ENCODE data around the gene TMEM225B.
A peak's percentile ranks its signal among the peaks of the same experiment; 100 is the strongest.
"Not testable (repeated sequence)": the region's sequence is repeated elsewhere in the genome, so short reads cannot be mapped to it uniquely, and the experiment has no call there.

The TMEM225B gene

GRCh38 chr7:99579281-99579955, 18.6 kb upstream of the TMEM225B start:
- no peak for DNase-seq (ENCODE audit: low read depth)

- peak; percentile 13 for DNase-seq (ENCODE audit: low read depth)
Observed at GRCh38 chr7:99579956-99580777, 17.9 kb upstream of the TMEM225B start.

- DNase-seq (ENCODE audit: low read depth): not testable (repeated sequence)
Observed at GRCh38 chr7:99580778-99581332, 17.2 kb upstream of the TMEM225B start.

- DNase-seq (ENCODE audit: low read depth): no peak
Observed at GRCh38 chr7:99588868-99589267, 9.2 kb upstream of the TMEM225B start.

GRCh38 chr7:99594948-99595745, 2.9 kb upstream of the TMEM225B start:
- DNase-seq (ENCODE audit: low read depth): no peak

- DNase-seq (ENCODE audit: low read depth): no peak
Observed at GRCh38 chr7:99596408-99596955, 1.6 kb upstream of the TMEM225B start.

GRCh38 chr7:99599836-99600235, 1.8 kb downstream of the TMEM225B start:
- no peak for DNase-seq (ENCODE audit: low read depth)

- DNase-seq (ENCODE audit: low read depth): no peak
Observed at GRCh38 chr7:99601656-99602310, 3.7 kb downstream of the TMEM225B start.

- no peak for DNase-seq (ENCODE audit: low read depth)
Observed at GRCh38 chr7:99605527-99605926, 7.5 kb downstream of the TMEM225B start.

- no peak for DNase-seq (ENCODE audit: low read depth)
Observed at GRCh38 chr7:99606531-99606930, 8.5 kb downstream of the TMEM225B start.

GRCh38 chr7:99607548-99607947, 9.5 kb downstream of the TMEM225B start:
- no peak for DNase-seq (ENCODE audit: low read depth)

- no peak for DNase-seq (ENCODE audit: low read depth)
Observed at GRCh38 chr7:99614495-99614894, 16.4 kb downstream of the TMEM225B start.

GRCh38 chr7:99615989-99616358, 17.9 kb downstream of the TMEM225B start:
- no peak for DNase-seq (ENCODE audit: low read depth)

- peak; percentile 75 for DNase-seq (ENCODE audit: low read depth)
Observed at GRCh38 chr7:99616359-99617191, 18.5 kb downstream of the TMEM225B start, which contains the start of gene ZSCAN25. Gene ZSCAN25 (plus strand): TSS chr7:99616946. CDS start chr7:99619607, 2,661 bp downstream.

GRCh38 chr7:99617192-99617781, 19.2 kb downstream of the TMEM225B start:
- no peak for DNase-seq (ENCODE audit: low read depth)

- no peak for DNase-seq (ENCODE audit: low read depth)
Observed at GRCh38 chr7:99618726-99619125, 20.7 kb downstream of the TMEM225B start.

GRCh38 chr7:99619571-99620130, 21.6 kb downstream of the TMEM225B start:
- DNase-seq (ENCODE audit: low read depth): no peak

GRCh38 chr7:99621271-99621670, 23.2 kb downstream of the TMEM225B start:
- DNase-seq (ENCODE audit: low read depth): no peak

- DNase-seq (ENCODE audit: low read depth): no peak
Observed at GRCh38 chr7:99622596-99622995, 24.5 kb downstream of the TMEM225B start.
